GM15510 (cell line): Measurements from ENCODE around the gene ACTR8.

Source experiments
- POLR2A ChIP-seq: IDR thresholded peaks from 3 replicates; pipeline ENCODE4 v1.6.1; 2011; ENCODE audit warnings: borderline replicate concordance; ENCODE audit not compliant: insufficient read length; ENCODE audit errors: extremely low read depth

Gene ACTR8

DNA sequence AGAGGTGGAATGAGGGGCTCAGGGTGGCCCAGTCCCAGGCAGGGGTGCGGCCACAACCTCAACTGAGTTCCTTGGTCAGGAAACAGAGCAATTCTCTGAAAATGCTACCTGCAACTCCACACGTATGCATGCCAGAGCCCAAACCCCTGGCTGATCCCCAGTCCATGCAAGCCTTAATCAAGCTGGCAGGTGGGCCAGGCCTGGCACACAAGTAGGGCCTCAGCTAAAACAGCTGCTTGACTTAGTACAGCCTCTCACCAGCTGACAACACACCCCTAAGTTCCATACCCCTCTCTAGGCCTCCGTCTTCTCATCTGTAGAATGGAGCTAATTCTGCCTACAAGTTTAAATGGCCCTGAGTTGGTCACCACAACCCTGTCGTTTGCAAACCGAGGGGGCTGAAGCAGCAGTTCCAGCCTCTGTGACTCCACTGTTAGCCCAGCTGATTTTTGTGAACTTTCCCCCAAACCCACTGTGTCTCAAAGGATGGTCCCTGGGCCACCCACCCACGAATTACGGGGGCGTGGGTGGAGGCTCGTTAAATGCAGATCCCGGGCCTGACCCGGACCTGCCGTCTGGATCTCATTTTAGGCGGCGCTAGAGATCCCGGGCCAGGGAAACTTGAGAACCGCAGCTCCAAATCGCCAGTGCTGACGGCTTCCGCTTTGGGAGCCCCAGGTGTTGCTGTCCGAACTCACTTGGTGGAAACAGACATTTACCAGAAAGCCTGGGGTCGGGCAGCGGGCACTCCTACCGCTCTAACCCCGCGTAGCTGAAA is 36.7 kb downstream of the ACTR8 start:
- no peak for TF ChIP-seq POLR2A

DNA sequence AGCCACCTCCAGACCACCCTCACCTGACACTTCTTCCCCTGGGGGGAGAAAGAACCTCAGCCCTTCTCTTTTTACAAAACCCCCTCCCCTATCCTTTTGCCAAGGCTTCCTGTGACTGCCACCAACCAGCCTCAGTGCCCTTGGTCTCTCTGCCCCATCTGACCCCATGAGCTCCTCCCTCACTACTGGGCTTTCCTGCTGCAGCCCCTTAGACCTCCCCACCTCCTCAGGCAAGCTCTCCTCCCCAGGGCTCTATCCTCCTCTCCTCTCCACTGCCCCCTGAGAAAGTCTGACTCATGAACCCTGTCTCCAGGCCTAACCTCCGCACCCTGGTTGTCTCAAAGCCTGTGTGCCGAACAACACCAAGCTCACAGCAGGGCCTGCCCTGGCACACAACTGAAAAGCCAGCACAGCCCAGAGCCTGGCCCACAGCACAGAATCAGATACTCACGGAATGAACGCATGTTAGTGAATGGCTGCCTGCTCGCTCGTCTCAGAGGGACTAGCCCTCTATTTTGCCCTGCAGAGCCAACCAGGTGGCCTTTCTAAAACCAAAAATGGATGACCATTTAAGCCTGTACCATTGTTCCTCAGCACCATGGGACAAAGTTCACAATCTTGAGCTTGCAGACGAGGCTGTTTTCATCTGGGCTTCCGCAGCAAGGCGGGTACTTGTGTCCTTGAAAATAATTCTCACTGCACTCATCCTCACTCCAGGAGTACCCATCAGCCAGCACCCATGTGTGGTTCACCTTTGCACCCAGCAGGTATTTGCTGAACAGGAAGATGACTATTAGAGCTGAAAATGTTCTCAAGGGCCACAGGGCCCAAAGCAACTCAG is 37.5 kb downstream of the ACTR8 start:
- TF ChIP-seq POLR2A = no peak

DNA sequence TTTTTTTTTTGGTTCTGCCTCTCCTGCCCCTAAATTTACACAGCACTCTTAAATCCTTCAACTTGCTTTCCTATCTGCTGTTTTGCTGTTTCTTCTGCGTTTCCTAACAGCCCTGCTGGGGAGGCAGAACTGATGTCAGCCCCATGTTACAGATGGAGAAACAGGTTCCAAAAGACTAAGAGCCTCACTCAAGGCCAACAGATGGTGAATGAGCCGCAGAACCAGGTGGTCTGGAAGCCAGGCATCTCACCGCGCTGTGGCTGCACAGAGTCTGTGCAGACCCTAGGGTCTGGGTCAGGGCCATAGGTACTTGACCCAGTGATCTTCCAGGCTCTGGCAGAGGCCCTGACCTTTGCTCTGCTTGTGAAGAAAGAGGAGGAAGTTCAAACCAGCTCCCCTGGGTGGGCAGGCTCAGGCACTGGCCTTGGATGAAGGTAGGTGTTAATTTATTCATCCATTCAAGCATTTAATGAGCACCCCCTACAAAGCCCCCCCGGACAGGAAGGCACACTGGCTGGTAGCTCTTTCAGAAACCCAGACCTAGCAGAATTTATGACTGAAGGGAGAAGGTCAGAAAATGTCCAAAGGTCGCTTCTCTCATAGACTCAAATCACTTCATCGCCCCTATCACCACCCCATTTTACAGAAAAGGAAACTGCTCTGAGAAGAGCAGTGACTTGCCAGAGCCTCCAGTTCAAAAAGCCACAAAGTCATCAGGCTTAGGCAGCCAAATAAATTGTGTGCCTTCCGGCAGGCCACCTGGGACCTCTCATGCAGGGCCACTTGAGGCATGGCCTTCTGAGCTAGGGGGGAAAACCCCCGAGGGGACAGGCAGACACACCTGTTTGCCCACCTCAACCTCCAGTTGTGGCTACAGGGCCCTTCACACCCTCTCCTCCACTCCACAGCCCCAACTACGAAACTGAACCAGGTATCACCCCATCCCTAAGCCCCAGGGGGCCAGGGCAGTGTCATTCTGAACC is 38.5 kb downstream of the ACTR8 start:
- TF ChIP-seq POLR2A = no peak

DNA sequence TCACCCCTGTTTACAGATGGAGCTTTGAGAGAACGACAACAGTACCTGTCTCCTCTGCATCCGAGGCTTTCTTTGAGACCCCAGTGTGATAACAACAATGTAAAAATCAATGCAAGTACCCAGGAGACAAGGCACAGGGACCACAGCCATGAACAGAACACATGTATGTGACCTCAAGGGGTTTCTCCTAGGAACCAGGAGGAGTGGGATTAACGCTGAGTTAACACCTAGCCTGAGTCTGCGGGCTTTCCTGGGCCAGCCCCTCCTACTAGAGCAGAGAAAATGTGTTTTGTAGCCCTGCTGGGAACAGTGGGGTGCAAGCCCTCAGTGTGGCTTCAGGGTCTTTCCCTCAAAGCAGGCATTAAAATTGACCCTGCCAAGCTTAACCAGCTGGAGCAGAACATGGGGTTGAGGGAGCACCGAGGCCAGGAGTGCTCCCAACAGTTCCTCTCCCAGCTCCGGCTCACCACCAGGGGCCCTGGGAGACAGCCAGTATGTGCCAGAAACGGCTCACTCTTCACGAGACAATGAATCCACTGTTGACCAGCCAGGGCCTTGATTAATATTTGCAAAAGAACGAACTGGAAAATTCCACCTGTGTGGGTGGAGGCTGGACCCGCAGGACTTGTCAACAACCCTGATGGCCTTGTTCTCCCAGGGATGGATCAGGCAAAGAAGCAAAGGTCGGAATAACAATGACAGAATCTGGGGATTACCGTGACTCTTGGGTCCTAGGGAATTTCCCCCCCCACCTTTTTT is 39.3 kb downstream of the ACTR8 start:
- no peak for TF ChIP-seq POLR2A

DNA sequence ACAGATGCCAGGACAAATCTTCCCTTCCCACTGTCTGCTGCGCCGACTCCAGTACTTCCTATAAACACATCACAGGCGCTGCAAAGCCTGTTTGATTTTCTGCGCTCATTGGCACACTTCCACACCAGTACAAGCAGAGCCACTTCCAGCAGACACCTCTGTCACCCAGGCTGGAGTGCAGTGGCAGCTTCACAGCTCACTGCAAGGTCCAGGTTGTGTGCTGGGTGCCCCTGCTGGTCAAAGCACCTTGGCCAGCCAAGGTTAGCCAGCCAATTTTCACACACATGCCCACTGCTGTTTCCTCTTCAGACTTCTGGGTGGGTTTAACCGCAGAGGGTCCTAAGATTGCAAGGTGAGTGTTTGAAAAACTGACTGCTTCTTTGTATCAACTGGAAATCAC is 40.7 kb downstream of the ACTR8 start:
- no peak for TF ChIP-seq POLR2A

DNA sequence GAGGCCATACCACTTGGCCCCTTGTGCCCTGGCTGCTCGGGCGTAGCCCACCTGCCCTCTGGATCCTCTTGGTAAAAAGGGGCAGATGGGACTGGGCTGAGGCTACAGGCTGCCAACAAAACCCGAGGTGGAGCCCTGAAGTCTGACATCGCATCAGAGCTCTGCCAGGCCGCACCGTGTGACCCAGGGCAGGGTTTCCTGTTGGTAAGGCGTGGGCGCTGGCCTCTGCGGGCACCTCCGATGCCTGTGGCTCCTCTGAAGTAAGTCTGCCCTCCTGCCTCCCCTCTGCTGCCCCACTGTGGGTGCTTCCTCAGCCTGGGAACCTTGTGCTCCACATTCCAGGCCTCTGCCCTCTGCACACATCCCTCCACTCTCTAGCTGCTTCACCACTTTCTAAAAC is 44.6 kb downstream of the ACTR8 start:
- TF ChIP-seq POLR2A = no peak

DNA sequence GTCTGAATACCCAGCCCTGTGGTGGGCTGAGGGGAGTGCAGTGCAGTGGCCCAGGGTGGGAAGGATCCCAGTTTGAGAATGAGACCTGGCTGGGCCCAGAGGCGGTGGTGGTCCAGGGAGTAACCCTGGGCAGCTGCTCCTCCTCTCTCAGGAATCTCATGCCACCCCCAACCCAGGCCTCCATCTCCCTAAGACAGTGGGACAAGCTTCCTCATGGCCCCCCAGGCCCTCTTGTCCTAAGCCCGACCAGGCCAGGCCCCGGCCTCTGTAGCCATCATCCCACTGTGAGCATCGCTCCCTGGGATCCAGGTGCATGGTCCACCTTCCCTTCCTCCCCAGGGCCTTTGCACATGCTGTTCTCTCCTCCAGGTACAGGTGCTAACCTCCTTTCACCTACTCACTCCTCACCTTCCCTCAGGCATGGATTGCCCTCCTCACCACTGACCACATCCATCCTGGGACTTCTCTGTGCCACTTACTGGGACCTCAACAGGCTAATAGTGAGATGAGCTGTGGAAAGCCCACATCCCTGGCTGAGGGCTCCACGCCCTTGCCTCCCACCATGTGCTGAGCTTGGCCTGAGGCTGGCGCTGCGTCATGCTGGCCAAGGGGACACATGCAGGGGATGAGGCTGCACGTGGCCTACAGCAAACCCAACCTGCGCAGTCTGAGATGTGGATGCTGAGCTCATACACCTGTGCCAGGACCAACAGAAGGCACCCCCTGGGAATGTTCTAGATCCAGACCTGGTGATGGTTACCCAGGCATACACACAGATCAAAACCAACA is 45.7 kb downstream of the ACTR8 start:
- TF ChIP-seq POLR2A = no peak

DNA sequence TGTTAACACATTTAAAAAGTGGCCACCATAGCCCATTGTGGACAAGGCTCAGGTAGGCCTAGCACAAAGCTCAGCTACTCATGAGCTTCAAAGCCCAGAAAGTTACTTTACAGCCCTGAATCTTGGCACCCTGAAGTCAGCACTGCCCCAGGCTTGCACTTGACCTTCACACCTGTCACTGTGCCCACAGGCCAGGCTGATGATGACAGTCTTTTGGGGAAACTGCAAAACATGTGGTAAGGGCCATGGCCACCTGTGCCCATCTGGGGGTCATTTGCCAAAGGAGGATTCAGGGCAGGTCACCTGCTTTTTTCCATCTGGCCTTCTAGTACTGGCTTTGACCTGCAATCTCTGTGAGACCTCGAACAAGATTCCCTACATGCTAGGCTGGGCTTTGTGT is 46.7 kb downstream of the ACTR8 start:
- TF ChIP-seq POLR2A = no peak

DNA sequence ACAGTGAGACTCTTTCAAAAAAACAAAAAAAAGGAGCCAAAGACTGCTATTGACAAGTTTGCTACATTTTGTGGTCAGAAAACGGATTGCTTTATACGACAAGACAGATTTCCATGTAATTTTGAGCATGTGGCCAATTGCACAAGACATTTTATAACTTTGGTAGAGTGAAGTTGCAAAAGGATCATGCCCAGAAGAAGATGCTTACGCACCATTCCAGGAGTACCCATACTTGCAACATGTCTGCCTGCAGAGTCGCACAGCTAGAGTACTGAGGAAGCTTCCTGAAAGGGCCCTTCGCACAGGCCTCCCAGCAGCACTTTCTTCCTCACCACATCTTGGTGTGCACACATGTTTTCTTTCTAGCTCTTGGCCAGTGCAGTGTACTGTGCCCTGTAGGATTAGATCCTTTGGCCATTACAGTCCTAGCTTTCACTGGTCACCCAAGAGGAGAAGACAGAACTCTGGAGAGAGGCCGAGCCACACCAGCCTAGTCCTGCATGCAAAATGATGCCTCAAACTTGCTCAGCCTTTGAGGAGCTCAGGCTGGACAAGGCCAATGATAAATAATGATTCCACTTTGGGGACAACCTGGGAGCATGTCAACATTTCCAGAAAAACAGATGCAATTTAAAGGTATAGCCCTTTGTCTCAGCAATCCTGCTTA is 47.4 kb downstream of the ACTR8 start:
- no peak for TF ChIP-seq POLR2A

DNA sequence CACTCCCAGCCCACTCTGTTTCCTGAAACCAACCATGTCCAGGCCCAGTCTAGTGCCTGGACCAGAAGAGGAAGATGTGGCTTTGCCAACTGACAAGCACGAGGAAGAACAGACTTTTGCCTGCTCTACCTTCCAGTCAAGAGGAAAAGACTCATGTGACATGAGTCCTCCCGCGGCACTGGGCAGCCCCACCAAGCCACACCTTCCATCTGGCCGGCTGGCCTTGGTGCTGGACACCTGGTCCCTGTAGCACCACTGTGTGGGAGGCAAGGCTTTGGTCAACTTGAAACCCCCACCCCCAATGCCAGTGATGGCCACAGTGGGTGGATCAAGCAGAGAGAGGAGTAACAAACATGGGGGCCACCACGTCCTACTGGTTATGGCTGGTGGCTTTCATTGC is 48.3 kb downstream of the ACTR8 start:
- TF ChIP-seq POLR2A = no peak

DNA sequence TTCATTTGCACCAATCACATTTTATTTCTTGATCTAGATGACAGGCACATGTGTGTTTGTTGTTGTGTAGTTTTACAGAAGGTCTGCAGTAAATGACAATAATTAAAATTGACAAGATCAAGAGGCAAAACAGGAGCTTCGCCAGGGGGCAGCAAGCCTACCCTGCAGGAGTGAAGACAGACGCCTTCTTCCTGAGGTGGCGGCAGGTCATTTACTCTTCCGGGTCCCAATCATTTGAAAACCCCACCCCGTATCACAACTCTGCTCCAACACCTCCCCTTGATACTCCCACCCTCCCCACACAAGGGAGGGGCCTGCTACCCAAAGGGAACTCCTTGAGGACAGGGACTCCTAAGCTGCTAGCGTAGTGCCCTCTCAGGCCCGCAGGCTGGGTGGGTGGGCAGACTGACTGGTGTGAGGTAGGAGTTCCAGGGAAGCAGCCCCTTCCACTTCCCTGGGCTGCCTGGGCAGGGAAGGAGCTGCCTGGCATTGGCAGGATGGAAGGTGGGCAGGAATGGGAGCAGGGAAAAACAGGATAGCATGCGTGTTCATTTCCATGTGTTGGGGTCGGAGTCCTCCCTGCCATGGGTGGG is 48.8 kb downstream of the ACTR8 start:
- TF ChIP-seq POLR2A = no peak

DNA sequence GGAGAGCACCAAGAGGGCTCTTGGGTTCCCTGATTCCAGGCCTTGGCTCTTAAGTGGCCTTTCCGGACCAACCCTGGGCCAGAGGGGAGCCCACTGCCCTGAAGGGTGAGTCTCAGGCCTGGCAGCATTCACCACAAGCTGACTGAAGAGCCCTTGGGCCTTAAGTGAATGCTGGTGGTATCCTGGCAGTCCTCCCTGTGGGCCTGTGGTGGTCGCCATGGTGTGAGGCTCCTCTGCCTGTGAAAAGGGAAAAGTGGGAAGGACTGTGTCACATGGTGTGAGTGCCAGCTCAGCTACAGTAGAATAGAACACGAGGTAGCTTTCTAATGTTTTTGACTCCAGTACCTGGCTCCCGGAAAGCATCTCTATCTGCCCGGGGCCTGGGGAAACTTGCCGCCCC is 51.0 kb downstream of the ACTR8 start:
- TF ChIP-seq POLR2A = no peak
